Hepatocyte (in vitro differentiated cells): ENCODE data around the gene SAP30BP. TPM values are rescaled to one million over a fixed set of nuclear protein-coding genes. Genes with fewer than 3 reads are reported as not detected.

Source experiments
- DNase-seq: peaks from one replicate; pipeline ENCODE4 v3.0.0-alpha.2; 2016; ENCODE audit warnings: low spot score
- H2AFZ ChIP-seq: fragments of 200-600 bp; sonication (generic); 2 replicates; pipeline ENCODE4 v1.6.0; 2016; ENCODE audit warnings: antibody characterized with exemption, mild to moderate bottlenecking
- H3K27ac ChIP-seq: fragments of 200-600 bp; sonication (generic); 2 replicates; pipeline ENCODE4 v1.5.1; 2016; ENCODE audit warnings: mild to moderate bottlenecking
- H3K27me3 ChIP-seq: fragments of 200-600 bp; sonication (generic); 2 replicates; pipeline ENCODE4 v1.6.1; 2016
- H3K36me3 ChIP-seq: fragments of 200-600 bp; sonication (generic); replicated peaks from 2 replicates; pipeline ENCODE4 v1.5.1; 2016; ENCODE audit warnings: low read depth; ENCODE audit not compliant: insufficient read depth
- H3K4me1 ChIP-seq: fragments of 200-600 bp; sonication (generic); 2 replicates; pipeline ENCODE4 v1.5.1; 2016; ENCODE audit warnings: mild to moderate bottlenecking, moderate library complexity; ENCODE audit not compliant: insufficient read depth
- H3K4me2 ChIP-seq: fragments of 200-600 bp; sonication (generic); 2 replicates; pipeline ENCODE4 v1.6.0; 2016
- H3K4me3 ChIP-seq: fragments of 200-600 bp; sonication (generic); 2 replicates; pipeline ENCODE4 v1.5.1; 2016; ENCODE audit warnings: mild to moderate bottlenecking
- H3K79me2 ChIP-seq: fragments of 200-600 bp; sonication (generic); 2 replicates; pipeline ENCODE4 v1.6.0; 2017; ENCODE audit warnings: mild to moderate bottlenecking
- H3K9me2 ChIP-seq: fragments of 200-600 bp; sonication (generic); replicated peaks from 2 replicates; pipeline ENCODE4 v1.6.0; 2017; ENCODE audit warnings: mild to moderate bottlenecking; ENCODE audit not compliant: insufficient read depth
- H3K9me3 ChIP-seq: fragments of 200-600 bp; sonication (generic); 2 replicates; pipeline ENCODE4 v1.5.1; 2016; ENCODE audit warnings: low read depth, mild to moderate bottlenecking
- H4K20me1 ChIP-seq: fragments of 200-600 bp; sonication (generic); 2 replicates; pipeline ENCODE4 v1.6.0; 2016; ENCODE audit warnings: mild to moderate bottlenecking; ENCODE audit not compliant: insufficient read depth, poor library complexity, severe bottlenecking
- CTCF ChIP-seq: fragments of 200-600 bp; sonication (generic); IDR thresholded peaks from 2 replicates; pipeline ENCODE4 v1.5.1; 2016; ENCODE audit warnings: antibody characterized with exemption, mild to moderate bottlenecking; ENCODE audit not compliant: poor library complexity
- EZH2 ChIP-seq: fragments of 200-600 bp; sonication (generic); IDR thresholded peaks from 2 replicates; pipeline ENCODE4 v1.6.1; 2016; ENCODE audit warnings: antibody characterized with exemption, mild to moderate bottlenecking, borderline replicate concordance
- EZH2phosphoT487 ChIP-seq: fragments of 200-600 bp; sonication (generic); IDR thresholded peaks from one replicate; pipeline ENCODE4 v1.6.1; 2018; ENCODE audit warnings: antibody characterized with exemption, mild to moderate bottlenecking, low read depth, moderate library complexity; ENCODE audit not compliant: unreplicated experiment, severe bottlenecking
- WGBS: methylation state at CpG from one replicate; pipeline ENCODE4 v1.1.6; 2016; ENCODE audit warnings: low lambda C conversion rate; ENCODE audit errors: missing lambda C conversion rate; 5-methylcytosine and 5-hydroxymethylcytosine counted together
- polyA plus RNA-seq: library from polyadenylated mRNA; unstranded; fragments of >200 nt; fragmentation: Nextera tagmentation; extraction: Ambion mirVana; gene quantifications from 2 replicates; pipeline ENCODE4 v1.2.1, GENCODE V29; 2016
- total RNA-seq: library from RNA; depleted of rRNA; stranded (reverse); fragments of >200 nt; gene quantifications from 2 replicates; pipeline ENCODE4 v1.2.3, GENCODE V29; 2014

Gene SAP30BP
- total and polyA plus RNA-seq, 2 experiments from 2014 or later = 67.5 to 89.9 TPM

GRCh38 chr17:75647061-75647460, 20.1 kb upstream of the SAP30BP start:
- TF ChIP-seq CTCF (no peak), EZH2 (no peak), EZH2phosphoT487 (no peak)
- no peak for DNase-seq
- Histone ChIP-seq H3K27me3 (no peaks in the 10 kb centered on the region), H3K9me3 (no peaks in the 10 kb centered on the region), H3K4me3 (no peak overlapping the region), H3K79me2 (peaks cover 8% of the 10 kb centered on the region), H2AFZ (no peak overlapping the region), H3K27ac (peak overlapping the region; percentile 100), H3K36me3 (no peaks in the 10 kb centered on the region), H3K4me1 (peaks cover 29% of the 10 kb centered on the region), H3K9me2 (no peaks in the 10 kb centered on the region), H3K4me2 (peak overlapping the region; percentile 49), H4K20me1 (no peaks in the 10 kb centered on the region)
- 90% methylated on average over 7 of the region's 7 CpGs for WGBS

GRCh38 chr17:75647921-75648320, 19.2 kb upstream of the SAP30BP start:
- H3K27me3 ChIP-seq = no peaks in the 10 kb centered on the region
- no peaks in the 10 kb centered on the region for H4K20me1 ChIP-seq
- no peaks in the 10 kb centered on the region for H3K36me3 ChIP-seq
- over 99% methylated on average over 7 of the region's 7 CpGs for WGBS
- H3K27ac ChIP-seq = peak overlapping the region; percentile 100
- no peak overlapping the region for H3K4me2 ChIP-seq
- H2AFZ ChIP-seq = no peak overlapping the region
- TF ChIP-seq EZH2 (no peak), CTCF (no peak), EZH2phosphoT487 (no peak)
- no peaks in the 10 kb centered on the region for H3K9me2 ChIP-seq
- H3K4me1 ChIP-seq = peaks cover 22% of the 10 kb centered on the region
- peaks cover 8% of the 10 kb centered on the region for H3K79me2 ChIP-seq
- DNase-seq = no peak
- no peak overlapping the region for H3K4me3 ChIP-seq
- no peaks in the 10 kb centered on the region for H3K9me3 ChIP-seq

- Histone ChIP-seq H3K27me3 (no peaks in the 10 kb centered on the region), H2AFZ (no peak overlapping the region), H3K4me1 (peaks cover 19% of the 10 kb centered on the region), H3K79me2 (peaks cover 6% of the 10 kb centered on the region), H3K9me2 (no peaks in the 10 kb centered on the region), H3K4me2 (no peak overlapping the region), H3K9me3 (no peaks in the 10 kb centered on the region), H3K4me3 (no peak overlapping the region), H3K36me3 (no peaks in the 10 kb centered on the region), H3K27ac (no peak overlapping the region), H4K20me1 (no peaks in the 10 kb centered on the region)
- DNase-seq = no peak
- 99% methylated on average over 6 of the region's 6 CpGs for WGBS
- no peak for TF ChIP-seq EZH2
- TF ChIP-seq EZH2phosphoT487 = no peak
- TF ChIP-seq CTCF = no peak
Measured at GRCh38 chr17:75649687-75650086, 17.5 kb upstream of the SAP30BP start.

- no peaks in the 10 kb centered on the region for H3K9me2 ChIP-seq
- no peaks in the 10 kb centered on the region for H4K20me1 ChIP-seq
- H3K4me1 ChIP-seq = peaks cover 11% of the 10 kb centered on the region
- 94% methylated on average over 7 of the region's 7 CpGs for WGBS
- peaks cover 6% of the 10 kb centered on the region for H3K79me2 ChIP-seq
- no peak for DNase-seq
- no peaks in the 10 kb centered on the region for H3K9me3 ChIP-seq
- H3K27ac ChIP-seq = no peak overlapping the region
- no peak for TF ChIP-seq EZH2phosphoT487
- no peaks in the 10 kb centered on the region for H3K36me3 ChIP-seq
- H3K27me3 ChIP-seq = no peaks in the 10 kb centered on the region
- no peak overlapping the region for H2AFZ ChIP-seq
- H3K4me2 ChIP-seq = no peak overlapping the region
- no peak overlapping the region for H3K4me3 ChIP-seq
Measured at GRCh38 chr17:75650874-75651273, 16.3 kb upstream of the SAP30BP start.
